Measurements from ENCODE around the gene CDKN2C.

CDKN2C gene

GRCh38 chr1:51014878-51015277 is 44.8 kb downstream of the CDKN2C start:
- H3K27ac ChIP-seq = no peak overlapping the region
- TF ChIP-seq CTCF (IDR thresholded peaks at IDR 0.05) (no peak), ZFX (IDR thresholded peaks at IDR 0.05; ENCODE audit: borderline replicate concordance) (no peak)

GRCh38 chr1:51019811-51020210 is 49.8 kb downstream of the CDKN2C start:
- TF ChIP-seq ZFX (IDR thresholded peaks at IDR 0.05; ENCODE audit: borderline replicate concordance) = no peak
- no peak for TF ChIP-seq CTCF (IDR thresholded peaks at IDR 0.05)
- no peak overlapping the region for H3K27ac ChIP-seq

Data from 22Rv1 (cell line).